GM21447 (cell line): Measurements from ENCODE around the gene TRA2B.

Experiments used
- ATAC-seq: cut with Tn5 transposase; IDR thresholded peaks from one replicate; pipeline ENCODE4 v1.9.1; 2021; ENCODE audit not compliant: unreplicated experiment

TRA2B gene

DNA sequence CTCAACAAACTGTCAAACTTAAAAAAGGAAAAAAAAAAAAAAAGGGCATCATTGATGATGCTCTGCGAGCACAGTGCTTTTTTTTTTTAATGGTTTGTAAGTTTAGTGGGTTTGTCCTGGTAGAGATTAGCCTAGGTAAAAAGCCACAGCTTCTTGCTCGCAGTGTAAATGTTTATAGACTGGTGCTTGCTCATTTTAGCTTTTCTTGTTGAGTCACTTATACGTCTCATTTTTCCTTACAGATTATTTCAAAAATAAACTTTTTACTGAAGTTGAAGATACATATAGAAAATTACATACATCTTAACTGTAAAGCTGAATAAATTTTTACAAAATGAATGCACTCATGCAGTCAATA, 16.5 kb upstream of the TRA2B start:
- no peak for ATAC-seq

DNA sequence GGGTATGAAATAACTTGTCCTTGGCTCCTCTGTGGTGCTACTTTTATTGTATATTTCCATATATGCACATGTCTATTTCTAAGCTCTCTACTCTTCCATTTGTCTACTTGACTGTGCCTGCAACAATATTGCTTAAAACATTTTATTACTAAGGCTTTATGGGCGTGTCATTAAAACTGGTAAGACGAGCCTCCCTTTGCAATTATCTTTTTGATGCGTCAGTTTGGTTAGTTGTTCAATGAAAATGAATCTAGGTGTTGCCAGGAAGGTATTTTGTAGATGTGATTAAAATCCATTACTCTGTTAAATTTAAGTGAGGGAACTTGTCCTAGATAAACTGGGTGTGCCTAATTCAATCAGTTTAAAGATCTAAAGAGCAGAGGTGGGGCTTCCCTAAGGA, 12.9 kb upstream of the TRA2B start:
- ATAC-seq = no peak

DNA sequence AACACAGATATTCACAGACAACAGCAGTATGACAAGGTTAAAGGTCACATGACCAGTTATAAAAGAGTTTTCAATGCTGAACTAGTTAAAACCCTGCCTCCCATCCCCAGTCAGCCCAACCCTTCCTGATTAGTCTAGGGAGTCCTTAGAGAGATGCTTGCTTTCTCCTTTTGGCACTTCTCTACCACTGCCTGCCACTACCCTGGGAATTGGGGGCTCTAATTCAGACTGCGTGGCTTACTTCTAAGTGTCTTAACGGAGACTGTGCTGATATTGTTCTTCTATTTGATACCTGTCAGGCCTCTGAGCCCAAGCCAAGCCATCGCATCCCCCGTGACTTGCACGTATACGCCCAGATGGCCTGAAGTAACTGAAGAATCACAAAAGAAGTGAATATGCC, 11.7 kb upstream of the TRA2B start:
- no peak for ATAC-seq

DNA sequence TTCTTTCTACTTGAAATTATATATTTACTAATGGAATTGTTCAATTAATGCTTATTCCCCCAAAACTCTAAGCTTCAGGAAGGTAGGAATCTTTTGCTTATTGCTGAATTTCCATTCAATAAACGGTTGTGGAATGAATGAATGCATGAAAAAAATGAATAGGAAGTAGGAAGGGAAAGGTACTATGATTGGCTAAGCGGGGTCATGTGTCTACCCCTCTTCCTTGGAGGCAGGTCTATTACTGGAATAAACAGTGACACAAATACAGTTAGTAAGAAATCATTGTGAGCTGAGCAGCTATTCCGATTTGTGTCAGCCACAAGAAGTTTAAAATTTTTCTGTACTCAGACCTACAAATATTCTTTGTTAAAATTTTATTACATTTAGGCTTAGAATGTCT, 10.5 kb upstream of the TRA2B start:
- no peak for ATAC-seq

DNA sequence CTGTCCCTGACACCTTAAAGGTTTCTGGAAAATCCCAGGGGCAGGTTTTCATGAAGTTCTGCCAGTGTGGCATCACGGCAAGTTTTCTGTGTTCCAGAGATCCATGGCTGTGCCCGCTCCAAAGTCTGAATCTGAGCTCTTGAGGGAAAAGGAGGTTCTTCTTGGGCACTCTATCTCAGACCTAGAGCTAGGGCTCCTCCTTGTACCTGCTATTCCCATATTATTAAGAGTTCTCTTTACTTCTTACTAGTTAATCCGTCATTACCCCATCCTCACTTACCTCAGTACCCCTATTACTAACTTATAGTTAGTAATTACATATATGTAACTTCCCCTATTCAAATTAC, 5.9 kb upstream of the TRA2B start:
- no peak for ATAC-seq

DNA sequence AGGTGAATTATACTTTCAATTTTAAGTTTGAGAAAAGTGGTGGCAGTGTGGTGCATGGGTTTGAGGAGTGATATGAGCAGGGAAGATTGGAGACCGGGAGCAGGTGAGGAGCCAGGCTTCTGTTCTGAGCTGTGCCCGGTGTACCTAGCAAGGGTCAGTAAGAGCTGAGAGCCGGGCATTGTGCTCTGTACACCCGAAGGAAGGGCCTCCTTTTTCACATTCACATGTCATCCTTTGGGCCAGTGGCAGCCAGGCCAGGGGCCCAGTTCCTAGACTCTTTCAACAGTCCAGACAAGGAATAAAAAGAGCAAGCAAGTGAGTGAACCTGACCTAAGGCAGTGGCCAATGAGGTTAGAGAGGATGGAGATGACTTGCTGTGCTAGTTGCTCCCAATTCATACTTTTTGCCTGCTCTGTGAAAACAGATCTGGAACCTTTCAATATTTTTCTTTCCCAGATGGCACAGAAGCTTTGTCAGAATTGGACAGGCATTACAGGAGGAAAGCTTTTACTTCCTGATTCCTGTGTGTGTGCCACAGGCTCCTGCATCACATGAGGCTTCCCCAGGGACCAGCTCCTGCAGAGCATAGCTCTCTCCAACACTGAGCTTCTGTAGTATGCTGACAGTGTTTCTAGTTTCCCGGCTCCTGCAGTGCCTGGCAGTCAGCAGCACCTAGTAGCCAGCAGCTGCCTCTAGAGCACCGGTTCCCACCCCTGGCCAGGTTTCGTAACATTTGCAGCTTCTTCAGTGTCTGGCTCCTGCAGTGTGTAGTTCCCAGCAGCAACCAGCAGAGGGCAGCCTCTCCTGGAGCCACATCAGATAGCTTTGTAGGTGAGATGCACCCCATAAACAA, 5.3 kb upstream of the TRA2B start:
- ATAC-seq = peak; percentile 96

DNA sequence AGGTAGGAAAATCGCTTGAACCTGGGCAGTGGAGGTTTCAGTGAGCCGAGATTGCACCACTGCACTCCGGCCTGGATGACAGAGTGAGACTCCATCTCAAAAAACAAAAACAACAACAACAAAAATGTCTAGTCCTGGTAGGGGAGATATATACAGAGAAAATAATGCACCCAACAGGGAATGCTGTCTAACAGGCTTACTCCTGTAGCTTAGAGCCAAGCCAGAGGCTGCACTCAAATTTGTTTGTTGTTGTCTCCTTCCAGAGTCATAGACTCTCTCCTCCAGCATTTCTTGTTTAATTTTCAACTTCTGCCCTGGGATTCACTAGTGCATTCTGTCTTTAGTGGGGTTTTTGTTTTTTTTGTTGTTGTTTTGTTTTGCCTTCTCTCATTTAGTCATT, 4.6 kb upstream of the TRA2B start:
- no peak for ATAC-seq

DNA sequence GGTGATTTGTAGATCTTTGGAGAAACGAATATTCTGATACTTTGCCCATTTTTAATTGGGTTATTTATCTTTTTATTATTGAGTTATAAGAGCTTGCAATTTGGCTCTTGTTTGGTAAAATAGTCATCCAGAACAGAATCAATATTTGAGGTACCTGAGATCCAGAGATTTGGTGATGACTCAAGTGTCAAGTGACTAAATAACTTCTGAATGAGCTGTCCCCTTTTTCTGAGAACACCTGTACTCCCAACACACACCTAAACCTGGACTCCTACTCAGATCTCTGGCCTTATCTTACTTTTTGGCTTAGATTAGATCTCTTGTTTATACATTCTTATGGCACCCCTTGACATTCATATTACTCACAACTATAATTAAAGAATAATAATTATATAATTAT, 3.1 kb upstream of the TRA2B start:
- no peak for ATAC-seq

DNA sequence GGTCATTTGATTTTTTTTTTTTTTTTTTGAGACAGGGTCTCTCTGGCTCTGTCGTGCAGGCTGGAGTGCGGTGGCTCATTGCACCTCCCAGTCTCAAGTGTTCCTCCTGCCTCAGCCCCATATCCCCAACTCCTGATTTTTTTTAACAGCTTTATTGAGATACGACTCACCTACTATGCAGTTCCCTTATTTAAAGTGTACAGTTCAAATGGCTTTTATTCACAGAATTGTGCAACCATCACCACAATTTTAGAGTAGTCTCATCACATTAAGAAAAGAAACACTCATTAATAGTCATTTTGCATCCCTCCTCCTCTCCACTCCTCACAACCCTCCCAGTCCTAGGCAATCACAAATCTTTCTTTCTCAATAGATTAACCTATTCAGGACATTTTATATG, 1.9 kb upstream of the TRA2B start:
- ATAC-seq = no peak

DNA sequence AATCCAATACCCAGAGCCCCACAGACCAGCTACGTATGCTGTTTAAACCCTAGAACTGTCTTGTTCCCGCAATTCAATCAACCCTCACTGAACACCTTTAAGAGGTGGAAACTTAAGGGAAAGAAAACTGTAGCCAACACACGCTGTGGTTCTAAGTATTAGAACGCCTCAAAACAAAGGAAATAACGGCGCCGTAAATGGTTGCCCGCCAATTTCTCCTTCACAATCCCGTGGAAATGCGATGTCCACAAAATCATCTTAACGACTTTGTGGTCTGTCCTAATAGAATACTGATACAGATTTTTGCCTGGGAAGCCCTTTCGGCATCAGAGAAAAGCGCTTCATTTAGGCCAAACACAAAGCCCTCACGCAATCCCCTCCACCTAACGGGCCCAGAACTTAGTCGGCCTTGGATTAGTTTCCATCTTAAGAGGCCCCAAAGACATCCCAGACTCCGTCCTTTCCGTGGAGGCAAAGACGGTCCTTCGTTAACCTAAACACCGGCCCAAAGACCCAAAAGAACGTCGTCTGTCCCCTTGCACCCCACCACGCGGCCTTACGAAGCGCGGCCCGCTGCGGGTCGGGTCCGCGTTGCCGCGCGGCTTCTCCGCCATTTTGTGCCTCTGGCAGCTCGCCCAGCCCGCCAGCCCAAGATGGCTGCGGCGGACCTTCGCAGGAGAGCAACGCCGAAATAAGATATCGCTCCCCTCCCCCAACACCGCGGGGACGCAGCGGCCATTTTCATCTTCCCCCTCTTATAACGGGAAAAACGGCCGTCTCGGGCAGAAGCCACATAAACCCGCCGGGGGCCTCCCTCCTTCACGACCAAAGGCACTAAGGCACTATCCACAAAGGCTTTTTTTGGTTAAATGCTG, 763 bp downstream of the TRA2B start:
- ATAC-seq = peak; percentile 54

DNA sequence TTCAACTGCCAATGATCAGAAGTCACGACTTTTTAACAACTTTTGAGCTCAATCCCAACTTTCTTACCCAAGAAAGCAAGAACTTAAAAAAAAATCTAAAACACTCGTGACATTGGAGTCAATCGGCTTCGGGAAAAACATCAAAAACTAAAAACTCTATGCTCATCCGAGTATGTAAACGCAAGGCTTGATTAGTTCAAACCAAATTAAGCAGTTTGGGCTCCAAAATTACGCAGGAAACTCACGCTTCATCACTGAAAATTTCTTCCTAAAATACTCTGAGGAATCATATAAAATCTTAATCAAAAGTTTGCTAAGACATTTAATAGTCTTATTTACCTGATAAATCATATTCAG, 1.6 kb downstream of the TRA2B start:
- ATAC-seq = no peak

DNA sequence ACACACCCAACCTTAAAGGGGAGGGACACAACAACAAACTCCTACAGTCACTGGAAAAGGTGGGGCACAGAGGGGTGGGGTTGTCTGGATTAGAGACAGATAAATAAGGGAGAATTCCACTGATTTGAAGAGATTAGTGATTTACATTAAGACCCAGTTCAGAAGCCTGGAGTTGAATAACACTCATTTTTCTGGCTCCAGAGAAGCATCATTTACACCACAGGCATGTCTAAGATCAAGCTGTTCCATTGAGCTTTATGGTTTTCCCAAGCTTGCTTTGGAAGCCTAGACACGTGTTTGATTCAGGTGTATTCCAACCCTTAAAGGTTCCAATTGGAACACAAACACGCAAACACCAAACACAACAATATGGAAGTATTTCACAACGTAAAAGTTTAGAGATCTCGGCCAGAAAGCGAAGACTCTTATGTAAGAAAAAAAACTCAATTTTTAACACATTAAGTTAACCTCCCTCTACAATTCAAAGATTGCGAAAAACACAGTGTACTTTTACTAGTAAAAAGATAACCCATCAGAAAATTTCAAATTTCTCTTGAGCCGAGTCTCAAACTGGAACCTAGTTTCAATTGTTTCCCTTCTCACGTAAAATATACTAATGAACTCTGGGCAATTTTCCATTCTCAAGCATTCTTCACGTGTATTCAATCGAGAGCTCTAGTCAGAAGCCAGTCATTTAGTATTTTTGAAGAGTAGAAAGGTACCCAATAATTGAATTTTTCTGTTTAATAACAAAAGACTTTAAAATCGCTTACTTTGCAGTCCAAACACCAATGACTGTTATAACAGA, 2.1 kb downstream of the TRA2B start:
- no peak for ATAC-seq

DNA sequence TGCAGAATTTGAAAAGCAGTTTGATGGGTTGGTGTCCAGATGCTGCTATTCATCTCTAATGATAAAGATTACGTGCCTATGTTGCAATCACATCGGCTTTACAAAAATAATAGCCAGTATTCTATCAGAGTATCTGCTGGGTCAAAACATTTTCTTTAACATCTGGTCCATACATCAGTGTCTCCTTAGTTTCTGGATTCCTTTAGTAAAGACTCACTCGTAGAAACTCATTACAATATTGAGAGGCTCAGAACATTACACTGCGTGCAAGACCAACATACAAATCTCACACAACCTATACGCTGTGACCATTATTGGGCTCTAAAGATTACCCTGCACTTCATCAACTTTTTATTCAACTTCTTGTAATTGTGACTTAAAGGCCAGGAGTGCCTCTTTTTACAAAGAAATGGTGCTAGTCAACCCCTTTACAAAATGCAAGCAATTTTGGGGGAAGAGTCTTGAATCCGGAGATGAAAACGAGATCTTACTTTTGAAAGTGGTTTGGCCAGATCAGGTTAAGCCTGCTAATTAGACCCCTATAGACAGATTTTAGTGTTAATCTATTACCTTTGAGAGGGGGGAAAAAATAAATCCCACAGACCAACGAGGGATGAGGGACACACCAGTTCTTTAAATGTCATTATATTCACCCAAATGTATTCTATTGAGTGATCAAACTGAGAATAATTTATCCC, 2.9 kb downstream of the TRA2B start:
- no peak for ATAC-seq

DNA sequence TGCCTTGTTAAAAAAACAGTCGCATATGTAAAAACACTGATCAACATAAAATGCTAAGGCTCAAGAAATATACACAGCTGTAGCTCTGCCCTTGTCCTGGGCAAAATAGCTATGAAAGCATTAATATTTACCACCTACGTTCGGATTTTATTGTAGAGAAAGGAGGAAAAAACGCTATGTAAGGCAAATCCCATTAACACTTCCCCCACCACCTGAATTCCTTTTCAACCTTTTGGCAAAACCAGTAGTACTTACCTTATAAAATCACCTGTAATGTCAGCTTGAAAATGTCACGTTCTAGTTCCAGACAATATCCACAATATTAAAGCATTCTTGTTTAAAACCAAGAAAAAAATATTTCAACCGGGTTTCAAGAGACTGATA, 3.6 kb downstream of the TRA2B start:
- no peak for ATAC-seq

DNA sequence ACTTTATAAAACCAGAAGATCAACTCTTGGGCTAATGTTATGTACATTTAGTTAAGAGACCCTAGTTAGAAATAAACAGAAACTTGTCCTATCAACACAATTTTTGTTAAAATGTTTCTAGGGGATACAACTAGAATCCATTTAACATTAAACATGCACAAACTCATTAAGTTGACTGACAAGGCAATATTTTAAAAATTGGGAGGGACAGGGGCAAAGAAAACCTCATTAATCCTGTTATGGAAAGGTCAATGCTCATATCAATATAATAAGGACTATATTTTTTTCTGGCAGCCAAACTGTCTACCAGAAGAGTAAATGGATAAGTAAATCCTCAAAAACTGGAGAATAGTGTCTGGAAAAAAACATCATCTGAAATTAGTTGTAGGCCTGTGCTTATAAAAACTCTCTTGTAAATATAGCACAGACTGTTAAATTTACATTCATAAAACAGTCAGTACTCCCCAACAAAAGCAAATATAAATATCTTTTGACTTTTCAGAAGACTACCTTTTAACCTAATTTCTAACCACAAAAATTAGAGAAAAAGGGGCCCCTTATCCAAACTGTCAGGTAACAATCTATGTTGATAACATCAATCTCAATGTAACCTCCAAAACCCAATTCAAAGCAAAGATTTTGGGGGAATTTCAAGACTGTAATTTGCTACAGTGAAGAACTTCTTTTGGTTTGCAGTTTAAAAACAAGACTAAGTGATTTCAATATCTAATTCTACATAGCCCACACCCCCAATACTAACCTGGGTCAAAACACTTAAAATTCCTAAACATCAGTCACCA, 4.2 kb downstream of the TRA2B start:
- ATAC-seq = no peak

DNA sequence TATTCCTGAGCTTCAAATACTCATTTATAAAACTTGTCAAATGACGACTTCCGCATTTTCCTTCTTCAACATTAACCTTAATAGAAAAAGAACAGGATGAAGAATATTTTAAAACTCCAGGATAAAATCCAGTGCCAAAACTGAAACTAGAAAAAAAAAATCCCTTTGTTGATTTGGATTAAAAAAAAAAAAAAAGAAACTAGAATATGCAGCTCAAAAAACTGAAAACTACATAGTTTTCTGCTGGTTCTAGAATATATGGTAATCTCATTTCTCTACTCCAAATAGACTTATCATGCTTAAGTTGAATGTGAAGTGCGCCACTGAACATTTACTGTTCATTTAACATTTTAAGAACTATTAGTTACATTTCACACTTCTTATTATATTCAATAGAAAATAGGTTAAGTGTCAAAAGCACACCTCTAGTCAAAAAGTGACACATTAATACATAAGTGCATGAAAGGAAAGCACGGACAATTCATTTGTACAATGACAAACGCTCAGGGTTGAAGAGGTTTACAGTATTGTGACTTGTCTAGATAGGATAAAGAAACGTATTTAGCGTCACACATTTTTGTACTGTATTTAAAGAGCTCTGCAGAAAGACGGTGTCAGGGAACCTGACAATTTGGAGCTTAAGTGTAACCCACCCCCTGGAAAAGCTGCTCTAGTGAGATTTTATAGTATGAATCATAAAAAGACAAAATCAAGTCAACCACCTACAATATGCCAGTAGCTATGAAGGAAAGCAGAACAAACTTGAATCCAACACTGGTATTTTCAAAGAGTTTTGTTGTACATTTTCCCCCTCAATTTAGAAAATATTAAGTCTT, 5.8 kb downstream of the TRA2B start:
- ATAC-seq = no peak

DNA sequence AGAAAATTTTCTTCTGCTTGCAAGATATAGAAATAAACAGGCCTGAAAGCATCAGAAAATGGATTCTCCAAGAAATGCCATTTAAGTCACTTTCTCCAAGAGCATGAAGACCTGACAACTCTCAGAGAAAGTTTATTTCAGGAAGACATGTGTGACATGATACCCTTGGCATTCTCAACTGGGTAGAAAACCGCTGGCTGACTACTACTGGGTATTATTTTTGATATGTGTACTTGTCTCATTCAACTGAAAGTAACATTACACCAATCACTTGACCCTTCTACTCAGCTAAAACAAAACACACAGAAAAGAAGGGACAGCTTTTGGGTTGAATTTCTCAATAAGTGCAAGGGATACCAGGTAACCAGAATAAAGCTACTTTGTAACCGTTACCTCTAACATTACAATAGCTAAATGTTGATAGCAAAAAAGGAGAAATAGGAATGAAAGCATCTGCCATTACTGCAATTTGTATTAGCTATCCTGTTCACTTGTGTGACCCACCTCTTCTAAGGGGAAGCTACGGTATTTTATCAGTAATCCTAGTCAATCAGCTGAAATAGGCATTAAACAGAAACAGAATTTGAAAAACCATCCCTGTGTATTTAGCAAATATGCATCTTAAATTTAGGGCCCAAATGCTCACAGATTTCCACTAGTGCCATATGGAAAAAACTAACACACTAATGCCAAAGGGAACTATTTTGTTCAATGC, 7.3 kb downstream of the TRA2B start:
- ATAC-seq = no peak

DNA sequence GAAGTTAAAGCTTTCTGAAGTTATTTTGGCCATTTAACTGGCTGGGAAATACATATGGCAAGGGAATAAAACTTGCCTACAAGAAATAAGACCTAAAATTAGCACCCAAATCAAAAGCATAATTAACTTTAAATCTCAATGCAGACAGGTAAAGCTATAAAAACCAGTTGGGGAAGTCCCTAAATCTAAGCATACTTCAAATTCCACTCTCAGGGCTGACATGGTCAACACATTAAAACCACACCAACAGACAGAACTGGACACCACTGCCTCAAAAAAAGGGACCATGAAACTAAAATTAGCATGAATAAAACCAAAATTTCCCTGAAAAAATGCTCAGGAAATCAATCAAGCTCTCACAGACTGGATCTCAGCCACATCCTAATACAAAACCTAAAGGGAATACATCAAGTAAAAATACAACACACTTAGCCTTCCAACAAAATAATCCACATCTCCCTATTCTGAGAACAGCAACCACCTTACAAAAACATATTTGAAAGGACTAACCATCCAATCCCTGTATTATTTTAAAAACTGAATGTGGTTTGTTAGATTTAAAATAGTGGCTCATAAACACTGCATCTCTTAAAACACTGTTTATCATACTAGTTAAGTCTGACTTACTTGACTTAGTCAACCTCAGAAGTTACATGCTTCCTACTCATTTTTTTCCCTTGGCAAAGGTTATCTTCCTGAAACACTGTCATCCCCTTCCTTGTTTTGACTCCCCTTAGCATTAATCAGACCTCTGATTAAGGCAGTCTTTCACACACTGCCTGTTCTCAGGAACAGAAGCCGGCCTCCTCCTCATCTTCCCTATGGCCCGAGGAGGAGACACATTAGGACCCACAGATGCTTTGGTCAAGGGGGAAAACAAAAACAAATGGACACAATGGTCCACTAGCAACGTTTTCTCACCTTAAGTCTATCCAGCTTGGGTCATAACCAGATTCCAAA, 8.3 kb downstream of the TRA2B start:
- ATAC-seq = no peak
